Activated T-cell treated with anti-CD3 and anti-CD28 coated beads for 1 hour (primary cell): ENCODE data around the gene RTN4R.
"Not testable (repeated sequence)": the region's sequence is repeated elsewhere in the genome, so short reads cannot be mapped to it uniquely, and the experiment has no call there.

Source experiments
- DNase-seq: peaks from one replicate; pipeline ENCODE4 v3.0.0-alpha.2; 2020; ENCODE audit warnings: low read depth

Gene RTN4R

GRCh38 chr22:20268279-20269012 lies at the start of gene RTN4R:
Gene RTN4R, minus strand, starts transcription at chr22:20268318. Its CDS starts 226 bp downstream, at chr22:20268092.
- DNase-seq, result peak; percentile 43

- DNase-seq, result not testable (repeated sequence)
Measured at GRCh38 chr22:20317402-20318042, 49.4 kb upstream of the RTN4R start.

GRCh38 chr22:20316844-20317401 lies 48.8 kb upstream of the RTN4R start:
- no peak for DNase-seq

GRCh38 chr22:20316217-20316843 lies 48.2 kb upstream of the RTN4R start:
- no peak for DNase-seq

- no peak for DNase-seq
Measured at GRCh38 chr22:20315337-20316216, 47.5 kb upstream of the RTN4R start.

- DNase-seq, result not testable (repeated sequence)
Measured at GRCh38 chr22:20314741-20315336, 46.7 kb upstream of the RTN4R start.

GRCh38 chr22:20314206-20314605 lies 46.1 kb upstream of the RTN4R start:
- not testable (repeated sequence) for DNase-seq

GRCh38 chr22:20313306-20314077 lies 45.4 kb upstream of the RTN4R start:
- DNase-seq, result not testable (repeated sequence)

GRCh38 chr22:20312396-20313191 lies 44.5 kb upstream of the RTN4R start:
- DNase-seq, result no peak

- not testable (repeated sequence) for DNase-seq
Measured at GRCh38 chr22:20311249-20312062, 43.3 kb upstream of the RTN4R start.

- not testable (repeated sequence) for DNase-seq
Measured at GRCh38 chr22:20310773-20311172, 42.7 kb upstream of the RTN4R start.

- DNase-seq, result not testable (repeated sequence)
Measured at GRCh38 chr22:20310180-20310579, 42.1 kb upstream of the RTN4R start.

- not testable (repeated sequence) for DNase-seq
Measured at GRCh38 chr22:20308806-20309650, 40.9 kb upstream of the RTN4R start.

GRCh38 chr22:20307448-20308447 lies 39.6 kb upstream of the RTN4R start:
- not testable (repeated sequence) for DNase-seq

GRCh38 chr22:20306646-20307447 lies 38.7 kb upstream of the RTN4R start:
- not testable (repeated sequence) for DNase-seq
